ENCODE measurements around the gene DNM2.
"Not testable (repeated sequence)": the region's sequence is repeated elsewhere in the genome, so short reads cannot be mapped to it uniquely, and the experiment has no call there.

Gene DNM2

DNA sequence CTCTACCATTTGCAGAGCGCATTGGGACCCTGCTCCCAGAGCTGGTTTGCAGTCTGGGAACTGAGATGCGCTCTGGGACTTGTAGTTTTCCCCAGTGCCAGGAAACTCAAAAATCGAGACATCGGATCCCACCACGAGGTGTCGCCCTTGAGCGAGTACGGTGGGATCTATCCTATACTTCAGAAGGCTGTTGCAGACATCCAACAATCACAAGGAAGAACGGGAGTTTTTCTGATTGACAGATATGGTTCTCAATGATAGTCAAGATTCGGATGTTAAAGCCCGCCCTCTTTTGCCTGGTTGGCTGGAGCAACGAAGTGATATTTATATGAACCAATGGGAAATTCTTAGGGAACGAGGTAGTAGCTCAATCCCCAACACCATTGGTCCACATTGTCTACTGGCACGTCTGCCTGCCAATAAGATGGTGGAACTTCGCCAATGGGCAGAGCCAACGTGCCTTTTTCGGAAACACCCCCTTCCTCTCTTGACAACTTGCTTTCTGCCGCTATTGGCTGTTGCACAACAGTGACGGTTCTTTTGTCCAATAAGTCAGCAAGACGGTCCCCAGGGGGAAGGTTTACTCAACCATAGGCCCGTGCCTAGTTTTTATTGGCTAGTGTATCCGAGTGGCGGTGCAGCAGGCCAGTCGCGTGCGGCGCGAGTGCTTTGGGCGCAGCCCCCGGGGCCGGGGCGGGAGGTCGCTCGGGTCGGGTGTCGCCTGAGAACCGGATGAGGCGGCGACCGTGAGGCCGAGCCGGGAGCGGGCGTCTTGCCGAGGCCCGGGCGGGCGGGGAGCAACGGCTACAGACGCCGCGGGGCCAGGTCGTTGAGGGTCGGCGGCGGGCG lies at the start of gene DNM2:
DNM2 (plus strand) TSS at position 724 of the 849 bp plus-strand sequence. CDS start 164 bp downstream, outside the sequence.
- Mint-ChIP-seq H3K4me1 (peaks cover 55% of the 10 kb centered on the region), H3K9me3 (no peaks in the 10 kb centered on the region), H3K27me3 (no peaks in the 10 kb centered on the region), H3K27ac (peak within 1 kb of the TSS; percentile 77), H3K36me3 (peaks cover 9% of the 10 kb centered on the region), H3K4me3 (peak within 1 kb of the TSS; percentile 89)
- ATAC-seq: peak; percentile 95

DNA sequence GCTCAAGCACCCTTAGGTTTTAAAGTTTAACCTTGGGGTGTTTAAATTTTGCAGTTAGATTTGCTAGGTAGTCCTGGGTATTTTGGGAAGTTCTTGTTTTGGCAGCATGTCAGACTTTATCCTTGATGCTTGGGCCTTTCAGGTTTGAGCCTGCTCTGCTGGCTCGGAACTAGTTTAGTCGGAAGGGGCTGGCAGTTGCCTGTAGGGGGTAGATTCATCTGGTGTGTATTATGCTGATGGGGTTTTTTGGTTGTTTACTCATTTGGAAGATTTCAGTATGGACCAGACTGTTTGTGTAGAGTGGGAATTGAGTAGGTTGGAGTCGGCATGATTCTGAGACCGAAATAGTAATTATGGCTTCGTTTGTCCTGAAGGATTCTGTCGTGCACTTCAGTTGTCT lies 48.6 kb upstream of the DNM2 start:
- Mint-ChIP-seq H3K27me3 (no peaks in the 10 kb centered on the region), H3K9me3 (no peaks in the 10 kb centered on the region), H3K4me1 (peaks cover 48% of the 10 kb centered on the region), H3K36me3 (peaks cover 23% of the 10 kb centered on the region), H3K27ac (peak overlapping the region; percentile 71), H3K4me3 (no peak overlapping the region)
- no peak for ATAC-seq

DNA sequence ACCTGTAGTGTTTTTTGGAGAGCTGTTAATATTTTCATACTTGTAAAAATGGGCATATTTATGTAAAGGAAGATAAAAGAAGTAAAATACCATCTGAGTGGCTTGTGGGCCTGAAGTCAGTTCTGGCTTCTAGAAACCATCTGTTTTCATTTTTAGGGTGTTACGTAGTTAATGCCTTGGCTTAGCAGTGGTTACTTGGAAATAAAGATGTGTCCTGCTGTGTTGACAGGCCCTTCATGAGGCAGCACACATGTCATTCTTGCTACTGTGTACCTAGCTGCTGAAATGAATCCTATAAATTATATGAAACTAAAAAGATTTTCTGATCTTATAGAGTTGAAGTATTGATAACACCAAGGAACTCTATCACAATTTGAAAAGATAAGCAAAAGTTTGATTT lies 47.7 kb upstream of the DNM2 start:
- H3K4me3 Mint-ChIP-seq: no peak overlapping the region
- H3K36me3 Mint-ChIP-seq: peaks cover 23% of the 10 kb centered on the region
- H3K4me1 Mint-ChIP-seq: peaks cover 48% of the 10 kb centered on the region
- H3K27me3 Mint-ChIP-seq: no peaks in the 10 kb centered on the region
- no peaks in the 10 kb centered on the region for H3K9me3 Mint-ChIP-seq
- H3K27ac Mint-ChIP-seq: peak overlapping the region; percentile 71
- ATAC-seq: no peak

DNA sequence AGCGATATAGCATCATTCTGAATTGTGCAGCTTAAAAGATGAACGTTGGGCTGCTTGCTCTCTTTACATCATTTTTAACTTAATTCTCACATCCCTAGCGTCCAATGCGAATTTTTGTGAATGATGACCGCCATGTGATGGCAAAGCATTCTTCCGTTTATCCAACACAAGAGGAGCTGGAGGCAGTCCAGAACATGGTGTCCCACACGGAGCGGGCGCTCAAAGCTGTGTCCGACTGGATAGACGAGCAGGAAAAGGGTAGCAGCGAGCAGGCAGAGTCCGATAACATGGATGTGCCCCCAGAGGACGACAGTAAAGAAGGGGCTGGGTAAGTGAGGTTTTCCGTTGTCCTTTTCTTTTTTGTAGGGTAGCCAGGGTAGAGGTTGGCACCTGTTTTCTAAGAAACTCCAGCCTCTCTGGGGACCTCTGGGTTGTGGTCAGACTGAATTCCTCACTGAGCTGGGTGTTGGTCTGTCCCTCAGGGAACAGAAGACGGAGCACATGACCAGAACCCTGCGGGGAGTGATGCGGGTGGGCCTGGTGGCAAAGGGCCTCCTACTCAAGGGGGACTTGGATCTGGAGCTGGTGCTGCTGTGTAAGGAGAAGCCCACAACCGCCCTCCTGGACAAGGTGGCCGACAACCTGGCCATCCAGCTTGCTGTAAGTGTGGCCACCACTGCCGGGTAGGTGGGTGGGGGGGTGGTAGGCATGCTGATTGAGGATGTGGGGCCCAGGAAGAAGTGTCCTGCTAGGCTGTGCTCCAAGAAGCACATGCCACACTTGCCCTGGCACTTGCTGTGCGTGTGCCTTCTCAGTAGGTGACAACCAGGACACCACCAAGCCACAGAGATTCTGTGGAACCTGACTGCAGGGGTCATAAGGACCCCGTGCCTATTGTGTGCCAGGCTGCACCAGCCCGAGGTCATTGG lies 46.7 kb upstream of the DNM2 start:
- Mint-ChIP-seq H3K4me3 (no peak overlapping the region), H3K9me3 (no peaks in the 10 kb centered on the region), H3K27ac (no peak overlapping the region), H3K36me3 (peaks cover 32% of the 10 kb centered on the region), H3K27me3 (no peaks in the 10 kb centered on the region), H3K4me1 (peaks cover 46% of the 10 kb centered on the region)
- ATAC-seq: no peak

DNA sequence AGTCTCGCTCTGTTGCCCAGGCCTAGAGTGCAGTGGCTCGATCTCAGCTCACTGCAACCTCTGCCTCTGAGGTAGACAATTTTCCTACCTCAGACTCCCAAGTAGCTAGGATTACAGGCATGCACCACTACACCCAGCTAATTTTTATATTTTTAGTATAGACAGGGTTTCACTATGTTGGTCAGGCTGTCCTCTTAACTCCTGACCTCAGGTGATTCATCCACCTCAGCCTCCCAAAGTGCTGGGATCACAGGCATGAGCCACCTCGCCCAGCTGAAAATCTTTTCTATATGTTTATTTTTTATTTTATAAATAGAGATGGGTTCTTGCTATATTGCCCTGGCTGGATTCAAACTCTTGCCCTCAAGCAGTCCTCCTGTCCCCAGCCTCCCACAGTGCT lies 46.0 kb upstream of the DNM2 start:
- H3K36me3 Mint-ChIP-seq: peaks cover 40% of the 10 kb centered on the region
- ATAC-seq, H3K4me3 Mint-ChIP-seq, H3K27me3 Mint-ChIP-seq, H3K27ac Mint-ChIP-seq, H3K9me3 Mint-ChIP-seq: not testable (repeated sequence)
- peaks cover 38% of the 10 kb centered on the region for H3K4me1 Mint-ChIP-seq

DNA sequence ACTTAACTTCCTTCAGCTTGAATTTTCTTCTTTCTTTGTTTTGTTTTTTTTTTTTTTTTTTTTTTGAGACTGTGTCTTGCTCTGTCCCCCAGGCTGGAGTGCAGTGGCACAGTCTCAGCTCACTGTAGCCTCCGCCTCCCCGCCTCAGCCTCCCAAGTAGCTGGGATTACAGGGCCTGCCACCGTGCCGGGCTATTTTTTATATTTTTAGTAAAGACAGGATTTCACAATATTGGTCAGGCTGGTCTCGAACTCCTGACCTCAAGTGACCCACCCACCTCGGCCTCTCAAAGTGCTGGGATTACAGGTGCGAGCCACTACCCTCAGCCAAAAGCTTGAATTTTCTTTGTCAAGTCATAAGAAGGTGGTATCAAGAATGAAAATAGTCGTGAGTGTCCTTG lies 42.7 kb upstream of the DNM2 start:
- not testable (repeated sequence) for H3K4me1 Mint-ChIP-seq, ATAC-seq, H3K27ac Mint-ChIP-seq, H3K4me3 Mint-ChIP-seq, H3K27me3 Mint-ChIP-seq, H3K9me3 Mint-ChIP-seq
- peaks cover 56% of the 10 kb centered on the region for H3K36me3 Mint-ChIP-seq

DNA sequence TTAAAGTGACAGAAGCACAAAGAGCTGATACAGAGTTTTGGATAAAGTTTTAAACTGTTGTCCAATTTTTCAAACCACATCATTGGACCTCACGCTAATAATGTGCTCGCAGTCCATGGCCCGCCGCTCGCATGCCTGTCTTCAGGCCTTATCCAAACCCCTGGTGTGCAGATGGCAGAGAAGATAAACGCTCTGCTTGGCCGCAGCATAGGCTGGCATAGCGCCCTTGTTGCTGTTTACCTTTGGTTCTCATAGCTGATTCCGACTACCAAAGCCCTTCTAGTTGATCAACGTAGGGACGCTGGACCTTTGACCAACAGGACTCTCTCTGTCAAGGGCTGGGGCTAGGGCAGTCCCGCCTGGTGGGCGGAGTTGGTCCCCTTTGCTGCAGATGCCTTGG lies 40.1 kb upstream of the DNM2 start:
- H3K4me3 Mint-ChIP-seq: no peak overlapping the region
- H3K4me1 Mint-ChIP-seq: no peaks in the 10 kb centered on the region
- H3K27ac Mint-ChIP-seq: no peak overlapping the region
- peaks cover 59% of the 10 kb centered on the region for H3K36me3 Mint-ChIP-seq
- no peak for ATAC-seq
- H3K27me3 Mint-ChIP-seq: no peaks in the 10 kb centered on the region
- no peaks in the 10 kb centered on the region for H3K9me3 Mint-ChIP-seq

DNA sequence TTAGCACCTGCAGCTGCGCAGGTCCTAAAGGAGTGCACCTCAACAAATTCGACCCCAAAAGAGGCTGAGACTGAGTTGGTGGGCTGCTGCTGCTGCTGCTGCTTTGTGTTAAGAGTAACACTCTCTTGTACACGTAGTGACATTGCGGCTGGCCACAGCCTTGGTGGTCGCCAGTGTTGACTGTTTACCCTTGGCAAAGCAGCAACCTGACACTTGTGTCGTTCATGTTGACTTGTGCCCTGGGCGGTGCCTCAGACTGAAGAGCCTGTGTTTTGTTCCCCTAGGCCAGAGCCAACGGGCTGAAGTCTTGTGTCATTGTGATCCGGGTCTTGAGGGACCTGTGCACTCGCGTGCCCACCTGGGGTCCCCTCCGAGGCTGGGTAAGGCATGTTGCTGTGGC lies 39.1 kb upstream of the DNM2 start:
- H3K4me1 Mint-ChIP-seq: no peaks in the 10 kb centered on the region
- H3K4me3 Mint-ChIP-seq: no peak overlapping the region
- ATAC-seq: no peak
- peaks cover 54% of the 10 kb centered on the region for H3K36me3 Mint-ChIP-seq
- no peaks in the 10 kb centered on the region for H3K27me3 Mint-ChIP-seq
- H3K9me3 Mint-ChIP-seq: no peaks in the 10 kb centered on the region
- H3K27ac Mint-ChIP-seq: no peak overlapping the region

DNA sequence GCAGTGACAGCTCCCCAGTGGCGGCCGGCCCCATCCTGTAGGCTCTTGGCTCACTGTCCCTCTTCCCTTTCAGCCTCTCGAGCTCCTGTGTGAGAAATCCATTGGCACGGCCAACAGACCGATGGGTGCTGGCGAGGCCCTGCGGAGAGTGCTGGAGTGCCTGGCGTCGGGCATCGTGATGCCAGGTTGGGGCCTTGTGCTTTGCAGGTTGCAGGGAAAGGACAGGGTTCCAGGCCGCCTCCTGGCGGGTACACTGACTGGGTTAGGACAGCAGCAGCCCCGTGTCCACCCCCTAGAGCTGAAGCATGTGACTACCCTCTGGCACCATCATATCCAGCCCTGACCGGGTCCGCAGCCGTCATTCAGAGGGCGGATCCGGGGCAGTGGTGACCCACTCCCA lies 38.1 kb upstream of the DNM2 start:
- H3K9me3 Mint-ChIP-seq: no peaks in the 10 kb centered on the region
- ATAC-seq: no peak
- no peak overlapping the region for H3K4me3 Mint-ChIP-seq
- peaks cover 60% of the 10 kb centered on the region for H3K36me3 Mint-ChIP-seq
- H3K27ac Mint-ChIP-seq: no peak overlapping the region
- H3K27me3 Mint-ChIP-seq: no peaks in the 10 kb centered on the region
- H3K4me1 Mint-ChIP-seq: no peaks in the 10 kb centered on the region

DNA sequence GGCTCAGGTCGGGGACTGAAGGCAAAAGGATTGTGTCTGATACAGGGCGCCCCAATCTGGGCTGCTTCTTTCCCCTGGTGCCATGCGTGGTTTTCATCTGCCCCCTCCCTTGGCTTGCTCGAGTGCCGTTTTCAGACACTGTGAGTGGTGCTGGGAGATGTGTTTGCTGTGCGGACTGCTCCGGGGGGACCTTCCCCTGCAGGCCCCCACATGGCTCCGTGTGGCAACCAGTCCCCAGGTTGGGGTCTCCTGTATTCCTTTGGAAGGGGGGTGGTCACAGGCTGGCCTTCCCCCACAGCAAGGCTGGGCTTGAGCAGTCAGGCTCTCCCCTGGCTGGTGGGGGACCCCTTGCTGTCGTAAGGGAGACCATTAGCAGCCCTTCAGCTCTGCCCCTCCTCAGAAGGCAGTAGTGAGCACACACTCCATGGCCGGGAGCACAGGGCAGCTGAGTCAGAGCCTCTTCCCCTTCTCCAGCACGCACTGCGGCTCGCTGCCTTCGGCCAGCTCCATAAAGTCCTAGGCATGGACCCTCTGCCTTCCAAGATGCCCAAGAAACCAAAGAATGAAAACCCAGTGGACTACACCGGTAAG lies 37.2 kb upstream of the DNM2 start:
- Mint-ChIP-seq H3K36me3 (peaks cover 55% of the 10 kb centered on the region), H3K27me3 (no peaks in the 10 kb centered on the region), H3K27ac (no peak overlapping the region), H3K4me3 (no peak overlapping the region), H3K4me1 (no peaks in the 10 kb centered on the region), H3K9me3 (no peaks in the 10 kb centered on the region)
- ATAC-seq: no peak

DNA sequence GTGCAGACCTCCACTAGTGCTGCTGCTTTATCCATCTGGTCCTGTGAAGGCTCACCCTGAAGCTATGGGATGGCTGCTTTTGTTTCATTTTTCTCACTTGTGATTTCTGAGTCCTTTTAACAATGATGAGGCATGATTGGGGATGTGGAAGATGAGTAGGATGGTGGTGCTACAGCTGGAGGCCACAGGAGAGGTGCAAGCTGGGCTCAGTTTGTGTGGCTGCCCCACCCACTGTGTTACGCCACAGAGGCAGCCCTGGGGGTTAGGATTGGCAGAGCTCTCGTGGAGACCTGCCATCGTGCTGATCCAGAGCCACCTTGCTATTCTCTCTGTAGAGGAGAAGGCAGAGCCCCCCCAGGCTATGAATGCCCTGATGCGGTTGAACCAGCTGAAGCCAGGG lies 36.2 kb upstream of the DNM2 start:
- no peaks in the 10 kb centered on the region for H3K9me3 Mint-ChIP-seq
- H3K27ac Mint-ChIP-seq: no peak overlapping the region
- H3K4me1 Mint-ChIP-seq: no peaks in the 10 kb centered on the region
- H3K4me3 Mint-ChIP-seq: no peak overlapping the region
- no peaks in the 10 kb centered on the region for H3K27me3 Mint-ChIP-seq
- peaks cover 46% of the 10 kb centered on the region for H3K36me3 Mint-ChIP-seq
- ATAC-seq: no peak

DNA sequence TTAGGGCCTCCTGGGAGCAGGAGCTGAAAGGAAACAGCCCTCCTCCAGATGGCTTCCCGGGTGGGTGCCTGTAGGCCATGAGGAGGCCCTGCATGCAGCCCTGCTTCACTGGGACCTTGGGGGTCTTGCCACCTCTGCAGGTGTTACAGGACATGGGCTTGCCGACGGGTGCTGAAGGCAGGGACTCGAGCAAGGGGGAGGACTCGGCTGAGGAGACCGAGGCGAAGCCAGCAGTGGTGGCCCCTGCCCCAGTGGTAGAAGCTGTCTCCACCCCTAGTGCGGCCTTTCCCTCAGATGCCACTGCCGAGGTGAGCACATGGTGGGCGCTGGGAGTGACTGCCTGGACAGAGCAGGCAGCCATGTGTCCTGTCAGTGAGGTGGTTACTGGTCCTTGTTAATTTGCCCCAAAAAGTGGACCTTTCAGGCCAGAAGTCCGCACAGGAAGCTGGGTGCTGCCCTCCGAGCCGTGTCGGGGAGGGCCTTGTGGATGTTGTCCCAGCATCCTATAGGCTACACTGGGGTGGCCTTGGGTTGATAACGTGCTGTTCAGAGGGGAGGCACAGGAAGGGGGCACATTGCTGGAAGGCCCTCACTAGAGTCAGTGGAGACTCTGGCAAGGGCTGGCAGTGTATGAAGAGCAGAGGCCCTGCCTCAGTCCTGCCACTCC lies 35.3 kb upstream of the DNM2 start:
- peaks cover 50% of the 10 kb centered on the region for H3K36me3 Mint-ChIP-seq
- ATAC-seq: no peak
- no peaks in the 10 kb centered on the region for H3K27me3 Mint-ChIP-seq
- H3K4me3 Mint-ChIP-seq: no peak overlapping the region
- no peaks in the 10 kb centered on the region for H3K9me3 Mint-ChIP-seq
- no peaks in the 10 kb centered on the region for H3K4me1 Mint-ChIP-seq
- no peak overlapping the region for H3K27ac Mint-ChIP-seq

DNA sequence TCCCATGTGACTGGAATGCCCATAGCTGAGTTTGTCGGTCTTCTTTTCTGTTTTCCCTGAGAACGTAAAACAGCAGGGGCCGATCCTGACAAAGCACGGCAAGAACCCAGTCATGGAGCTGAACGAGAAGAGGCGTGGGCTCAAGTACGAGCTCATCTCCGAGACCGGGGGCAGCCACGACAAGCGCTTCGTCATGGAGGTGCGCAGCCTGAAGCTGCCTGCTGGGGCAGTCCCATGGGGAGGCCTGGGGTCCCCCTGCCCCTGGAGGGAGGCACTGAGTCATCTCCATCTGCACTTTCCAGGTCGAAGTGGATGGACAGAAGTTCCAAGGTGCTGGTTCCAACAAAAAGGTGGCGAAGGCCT lies 34.8 kb upstream of the DNM2 start:
- Mint-ChIP-seq H3K27me3 (no peaks in the 10 kb centered on the region), H3K4me3 (no peak overlapping the region), H3K4me1 (no peaks in the 10 kb centered on the region), H3K9me3 (no peaks in the 10 kb centered on the region), H3K36me3 (peaks cover 51% of the 10 kb centered on the region), H3K27ac (no peak overlapping the region)
- no peak for ATAC-seq

DNA sequence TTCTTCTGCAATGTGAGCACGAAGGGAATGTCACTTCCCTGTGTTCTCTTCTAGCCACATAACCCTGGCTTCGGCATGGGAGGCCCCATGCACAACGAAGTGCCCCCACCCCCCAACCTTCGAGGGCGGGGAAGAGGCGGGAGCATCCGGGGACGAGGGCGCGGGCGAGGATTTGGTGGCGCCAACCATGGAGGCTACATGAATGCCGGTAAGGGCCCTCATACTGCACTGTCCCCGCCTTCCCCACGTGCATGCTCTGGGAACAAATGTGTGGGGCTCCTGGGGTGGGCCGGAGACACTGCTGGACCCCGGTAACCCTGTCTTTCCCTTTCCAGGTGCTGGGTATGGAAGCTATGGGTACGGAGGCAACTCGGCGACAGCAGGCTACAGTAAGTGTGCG lies 34.3 kb upstream of the DNM2 start:
- ATAC-seq: no peak
- Mint-ChIP-seq H3K36me3 (peaks cover 51% of the 10 kb centered on the region), H3K27ac (no peak overlapping the region), H3K4me1 (no peaks in the 10 kb centered on the region), H3K4me3 (no peak overlapping the region), H3K9me3 (no peaks in the 10 kb centered on the region), H3K27me3 (no peaks in the 10 kb centered on the region)

DNA sequence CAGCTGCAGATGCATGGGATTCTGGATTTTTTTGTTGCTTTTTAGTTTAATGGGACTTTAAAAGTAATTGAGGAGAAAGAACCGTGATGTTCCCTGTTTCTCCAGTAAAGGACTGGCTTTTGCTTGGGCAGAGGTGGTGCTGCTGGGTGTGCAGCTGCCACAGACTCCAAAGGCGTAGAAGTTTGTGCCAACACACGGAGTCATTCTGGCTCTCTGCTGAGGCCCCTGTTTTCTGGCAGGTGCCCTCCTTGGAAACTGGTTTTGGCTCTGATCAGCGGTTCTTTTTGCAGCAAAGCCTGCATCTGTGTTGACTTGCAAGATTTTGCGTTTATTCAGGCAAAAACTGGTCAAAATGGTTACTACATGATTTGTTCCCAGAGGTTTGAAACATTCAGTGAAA lies 32.7 kb upstream of the DNM2 start:
- Mint-ChIP-seq H3K9me3 (no peaks in the 10 kb centered on the region), H3K4me1 (peaks cover 3% of the 10 kb centered on the region), H3K27ac (no peak overlapping the region), H3K36me3 (peaks cover 56% of the 10 kb centered on the region), H3K27me3 (no peaks in the 10 kb centered on the region), H3K4me3 (no peak overlapping the region)
- ATAC-seq: no peak
